Hematopoietic multipotent progenitor cell (in vitro differentiated cells): ENCODE measurements around the gene PADI4. TPM values are rescaled to one million over a fixed set of nuclear protein-coding genes. Genes with fewer than 3 reads are reported as not detected.
"Not testable (repeated sequence)": the region's sequence is repeated elsewhere in the genome, so short reads cannot be mapped to it uniquely, and the experiment has no call there.

ENCODE experiments used
- DNase-seq, 3 donors: peaks; one replicate each; pipeline ENCODE4 v3.0.0-alpha.2; 2011 to 2015; ENCODE audit warnings: low read depth in 2 of 3, low spot score in 2 of 3
- total RNA-seq: library from RNA; depleted of rRNA; stranded (reverse); fragments of >200 nt; gene quantifications from one replicate; pipeline ENCODE4 v1.2.3, GENCODE V29; 2012

The PADI4 gene
- total RNA-seq, 1 donor: 4.3 TPM

GRCh38 chr1:17313530-17314309, 5.7 kb downstream of the PADI4 start:
- no peak for DNase-seq

GRCh38 chr1:17314491-17314971, 6.5 kb downstream of the PADI4 start:
- DNase-seq: no peak

DNA sequence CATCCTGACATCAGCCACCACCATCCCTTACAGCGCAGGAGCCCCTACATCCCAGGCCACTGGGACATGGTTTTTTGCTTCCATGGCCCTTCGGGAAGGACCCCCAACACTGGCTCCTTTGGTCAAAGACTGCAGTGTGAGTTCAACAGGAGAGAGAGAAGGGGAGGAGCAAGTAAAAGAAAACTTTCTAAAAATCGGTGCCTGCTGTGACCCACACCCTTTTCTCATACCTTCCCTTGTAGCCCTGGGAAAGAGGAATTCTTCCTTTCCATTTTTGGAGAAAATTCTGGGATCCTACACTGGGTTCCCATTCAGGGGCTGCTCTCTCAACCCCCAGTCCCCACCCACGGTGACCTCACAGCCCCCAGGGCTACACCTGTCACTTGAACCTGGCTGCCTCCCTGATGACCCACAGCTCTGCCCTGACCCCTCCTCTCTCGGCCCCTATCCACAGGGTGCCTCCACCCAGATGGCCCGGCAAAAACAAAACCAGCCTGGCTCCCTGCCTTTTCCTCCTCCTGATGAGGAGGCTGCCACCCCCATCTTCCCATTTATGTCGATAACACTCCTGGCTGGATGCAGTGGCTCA, 7.6 kb downstream of the PADI4 start:
- no peak for DNase-seq

DNA sequence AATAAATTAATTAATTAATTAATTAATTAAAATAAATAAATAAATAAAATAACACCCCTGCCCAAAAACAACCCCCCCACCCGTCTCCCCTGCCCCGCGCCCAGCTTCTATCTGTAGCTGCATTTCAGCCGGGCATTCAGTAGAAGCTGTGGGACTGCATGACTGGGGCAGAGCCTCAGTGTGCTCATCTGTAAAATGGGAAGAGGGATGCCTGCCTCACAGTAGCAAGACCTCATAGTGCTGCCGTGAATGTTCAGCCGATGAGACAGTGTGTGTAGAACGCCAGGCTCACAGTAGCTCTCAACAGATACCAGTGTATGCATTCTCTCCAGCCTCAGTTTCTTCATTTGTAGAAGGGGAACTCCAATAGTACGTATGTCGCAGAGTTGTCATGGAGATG, 8.7 kb downstream of the PADI4 start:
- DNase-seq: no peak

GRCh38 chr1:17318262-17318661, 10.3 kb downstream of the PADI4 start:
- DNase-seq: no peak

DNA sequence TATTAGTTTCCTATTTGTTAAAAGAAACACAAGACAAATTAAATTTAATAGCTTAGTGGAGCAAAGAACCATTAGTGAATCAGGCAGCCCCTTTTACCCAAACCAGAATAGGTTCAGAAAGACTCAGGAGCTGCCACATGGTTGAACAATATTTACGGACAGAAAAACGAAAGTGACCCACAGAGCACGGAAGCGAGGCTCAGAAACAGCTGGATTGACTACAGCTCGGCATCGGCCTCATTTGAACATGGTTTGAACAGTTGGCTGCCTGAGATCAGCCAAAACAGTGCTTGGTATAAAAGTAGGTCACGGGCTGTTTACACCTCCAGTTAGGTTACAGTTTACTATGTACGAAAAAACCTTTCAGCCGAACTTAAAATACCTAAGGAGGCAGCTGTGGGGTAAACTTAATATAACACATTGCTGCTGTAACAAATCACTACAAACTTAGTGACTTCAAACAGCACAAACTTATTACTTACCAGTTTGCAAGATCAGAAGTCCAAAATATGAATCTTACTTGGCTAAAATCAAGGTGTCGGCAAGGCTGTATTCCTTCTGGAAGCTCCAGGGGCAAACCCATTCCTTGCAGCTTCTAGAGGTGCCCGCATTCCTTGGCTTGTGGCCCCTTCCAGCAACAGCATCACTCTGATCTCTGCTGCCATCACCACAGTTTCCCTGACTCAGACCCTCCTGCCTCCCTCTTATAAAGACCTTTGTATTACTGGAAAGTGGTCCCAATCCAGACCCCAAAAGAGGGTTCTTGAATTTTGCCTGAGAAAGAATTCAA, 11.8 kb downstream of the PADI4 start:
- no peak for DNase-seq

GRCh38 chr1:17321857-17322390, 13.9 kb downstream of the PADI4 start:
- not testable (repeated sequence) for DNase-seq

DNA sequence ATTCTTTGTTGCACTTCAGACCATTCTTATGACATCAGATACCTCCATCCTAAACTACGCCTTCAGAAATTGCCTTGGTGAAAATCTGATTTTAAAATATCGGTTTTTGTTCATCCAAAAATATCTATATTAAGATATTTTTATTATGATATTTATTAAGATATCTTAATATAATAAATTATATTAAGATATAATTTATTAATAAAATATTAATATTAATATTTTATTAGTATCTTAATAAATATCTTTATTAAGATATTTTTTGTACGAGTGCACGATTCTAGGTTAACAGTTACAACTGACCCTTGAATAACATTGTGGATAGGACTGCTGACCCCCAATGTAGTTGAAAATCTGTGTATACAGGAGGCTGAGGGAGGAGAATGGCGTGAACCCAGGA, 20.9 kb downstream of the PADI4 start:
- no peak for DNase-seq

- DNase-seq: no peak
Measured at GRCh38 chr1:17329610-17330009, 21.6 kb downstream of the PADI4 start.

DNA sequence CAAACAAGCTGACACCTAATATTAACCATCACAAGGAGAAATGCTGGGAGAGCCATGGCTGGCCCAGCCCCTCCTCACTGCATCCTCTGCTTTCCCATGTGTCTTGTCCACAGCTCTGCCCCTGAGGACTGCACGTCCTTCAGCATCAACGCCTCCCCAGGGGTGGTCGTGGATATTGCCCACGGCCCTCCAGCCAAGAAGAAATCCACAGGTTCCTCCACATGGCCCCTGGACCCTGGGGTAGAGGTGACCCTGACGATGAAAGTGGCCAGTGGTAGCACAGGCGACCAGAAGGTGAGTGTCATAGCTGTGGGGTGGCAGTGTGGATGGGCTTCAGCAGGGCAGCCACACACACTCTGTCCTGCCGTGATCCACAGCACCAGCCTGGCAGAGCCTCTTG, 22.9 kb downstream of the PADI4 start:
- no peak for DNase-seq

- DNase-seq: no peak
Measured at GRCh38 chr1:17333081-17333480, 25.1 kb downstream of the PADI4 start.

GRCh38 chr1:17335821-17336710, 28.1 kb downstream of the PADI4 start:
- DNase-seq: peak; percentile 9 to 89 (median 71)

DNA sequence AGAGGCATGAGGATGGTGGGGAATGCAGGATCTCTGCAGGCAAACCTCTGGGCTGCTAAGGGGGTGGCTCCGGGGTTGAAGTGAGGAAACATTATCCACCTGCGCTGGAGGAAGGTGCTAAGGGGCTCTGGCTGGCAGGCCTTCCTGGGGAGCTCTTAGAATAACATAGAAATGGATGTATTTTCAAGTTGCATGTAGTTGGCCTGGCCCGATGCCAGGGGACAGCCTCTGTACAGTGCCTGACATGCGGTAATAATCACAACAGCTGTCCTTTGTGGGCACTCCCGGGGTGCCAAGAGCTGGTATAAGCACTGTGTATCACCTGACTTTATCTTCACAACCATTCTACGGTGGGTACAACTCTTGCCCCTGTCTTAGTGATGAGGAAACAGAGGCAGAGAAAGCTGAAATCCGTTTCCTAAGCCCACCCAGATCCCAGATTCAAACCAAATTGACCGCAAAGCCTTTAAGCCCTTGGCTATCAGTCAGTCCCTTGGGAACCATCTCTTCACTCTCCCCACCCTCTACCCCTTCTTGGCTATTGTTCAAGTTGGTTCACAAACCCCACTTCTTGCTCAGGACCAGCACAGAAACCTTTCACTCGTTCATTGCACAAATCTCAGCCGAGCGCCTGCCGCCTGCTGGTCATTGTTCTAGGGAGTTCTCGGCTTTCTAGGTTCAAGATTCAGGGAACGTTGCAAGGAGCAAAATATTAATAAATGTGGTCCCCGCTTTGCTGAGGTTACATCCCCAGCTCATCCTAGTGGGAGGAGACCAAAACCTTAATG, 30.9 kb downstream of the PADI4 start:
- DNase-seq: no peak

DNA sequence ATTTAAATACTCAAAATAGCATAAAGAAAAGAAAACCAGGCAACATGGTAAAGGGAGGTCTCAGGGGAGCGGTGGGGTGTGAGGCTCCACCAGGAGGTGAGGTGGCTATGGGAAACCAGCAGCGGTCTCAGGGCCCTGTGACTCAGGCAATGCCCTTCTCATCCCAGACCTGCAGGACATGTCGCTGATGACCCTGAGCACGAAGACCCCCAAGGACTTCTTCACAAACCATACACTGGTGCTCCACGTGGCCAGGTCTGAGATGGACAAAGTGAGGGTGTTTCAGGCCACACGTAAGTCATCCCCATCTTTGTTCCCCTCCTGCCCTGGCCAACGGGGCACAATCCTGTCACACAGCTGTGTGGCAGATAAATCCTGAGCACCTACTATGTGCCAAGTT, 31.5 kb downstream of the PADI4 start:
- no peak for DNase-seq

- no peak for DNase-seq
Measured at GRCh38 chr1:17340358-17340757, 32.4 kb downstream of the PADI4 start.

GRCh38 chr1:17342014-17342441, 34.0 kb downstream of the PADI4 start:
- peak in 1 of 3 donors; percentile 32 for DNase-seq

DNA sequence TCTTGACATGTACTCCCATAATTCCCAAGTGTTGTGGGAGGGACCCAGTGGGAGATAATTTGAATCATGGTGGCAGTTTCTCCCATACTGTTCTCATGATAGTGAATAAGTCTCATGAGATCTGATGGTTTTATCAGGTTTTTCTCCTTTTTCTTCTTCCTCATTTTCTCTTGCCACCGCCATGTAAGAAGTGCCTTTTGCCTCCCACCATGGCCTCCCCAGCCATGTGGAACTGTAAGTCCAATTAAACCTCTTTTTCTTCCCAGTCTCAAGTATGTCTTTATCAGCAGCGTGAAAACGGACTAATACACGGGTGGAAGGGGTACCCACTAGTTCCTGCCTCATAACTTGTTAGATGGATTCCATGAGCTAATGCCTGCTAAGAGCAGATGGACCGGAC, 37.5 kb downstream of the PADI4 start:
- DNase-seq: not testable (repeated sequence)

DNA sequence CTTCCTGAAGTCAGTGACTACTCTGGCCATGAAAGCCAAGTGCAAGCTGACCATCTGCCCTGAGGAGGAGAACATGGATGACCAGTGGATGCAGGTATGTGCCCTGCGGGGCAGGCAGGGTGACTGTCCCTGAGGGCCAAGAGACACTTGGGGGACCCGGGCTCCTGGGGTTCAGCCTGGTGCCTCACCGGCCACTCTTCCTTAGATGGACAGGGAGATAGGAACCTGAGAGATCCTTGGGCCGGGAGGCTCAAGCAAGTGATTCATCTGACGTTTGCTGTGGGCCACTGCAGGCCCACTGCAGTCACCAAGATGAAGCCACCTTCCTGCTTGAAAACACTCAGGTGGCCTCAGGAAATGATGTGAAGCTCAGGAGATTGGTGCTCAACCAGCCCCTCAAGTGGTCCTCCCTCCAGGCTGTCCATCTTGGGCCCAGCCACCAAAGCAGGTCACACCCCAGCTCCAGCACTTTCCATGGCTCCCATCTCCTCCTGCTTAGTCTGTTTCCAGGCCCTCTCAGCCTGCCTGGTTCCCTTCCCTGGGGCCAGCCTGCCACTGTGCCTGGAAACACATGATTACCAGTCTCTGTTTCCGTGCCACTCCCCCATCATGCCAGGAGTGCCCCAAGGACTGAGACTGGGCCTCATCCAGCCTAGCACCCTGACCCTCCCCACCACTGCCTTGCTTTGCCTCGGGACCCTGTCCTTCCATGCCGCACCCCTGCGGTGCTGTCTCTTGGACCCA, 38.2 kb downstream of the PADI4 start:
- no peak for DNase-seq
